ENCODE data around the gene TEAD2.

DNA sequence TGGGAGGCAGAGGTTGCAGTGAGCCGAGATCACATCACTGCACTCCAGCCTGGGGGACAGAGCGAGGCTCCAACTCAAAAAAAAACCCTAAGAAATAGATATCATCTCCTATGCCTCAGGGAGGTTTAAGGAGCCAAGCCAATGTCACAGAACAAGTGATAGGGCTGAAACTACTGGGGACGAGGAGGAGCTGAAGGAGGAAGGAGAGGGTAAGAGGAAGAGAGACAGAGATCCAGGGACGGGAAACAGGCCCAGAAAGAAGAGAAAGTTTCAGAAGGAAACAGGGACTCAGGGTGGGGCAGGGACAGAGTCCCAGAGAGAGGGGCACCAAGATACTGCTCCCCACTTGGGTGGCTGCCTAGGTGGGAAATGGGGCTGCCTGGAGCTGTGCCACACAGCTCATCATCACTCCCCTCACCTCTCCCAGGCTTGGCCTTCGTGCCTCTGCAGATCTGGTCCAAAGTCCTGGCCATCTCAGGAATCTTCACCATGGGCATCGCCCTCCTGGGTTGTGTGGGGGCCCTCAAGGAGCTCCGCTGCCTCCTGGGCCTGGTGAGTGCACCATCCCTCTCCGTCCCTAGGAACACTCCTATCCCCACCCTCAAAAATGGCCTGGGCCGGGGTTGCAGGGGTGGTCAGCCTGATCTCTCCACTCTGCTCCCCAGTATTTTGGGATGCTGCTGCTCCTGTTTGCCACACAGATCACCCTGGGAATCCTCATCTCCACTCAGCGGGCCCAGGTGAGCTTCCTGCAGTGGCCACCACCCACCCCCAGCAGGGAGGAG lies 25.5 kb downstream of the TEAD2 start:
- TF ChIP-seq EZH2 (IDR thresholded peaks at IDR 0.05; ENCODE audit: borderline replicate concordance, low read depth, low read length, poor library complexity, severe bottlenecking) (no peak), CTCF (conservative IDR thresholded peaks at IDR 0.05; ENCODE audit: low read depth, low read length) (no peak)
